CD14-positive monocyte (primary cell): Measurements from ENCODE around the gene RBKS. TPM values are rescaled to one million over a fixed set of nuclear protein-coding genes. Genes with fewer than 3 reads are reported as not detected.

ENCODE experiments used
- DNase-seq, 3 donors: peaks; one replicate each; pipeline ENCODE4 v3.0.0-alpha.2; 2011 to 2022
- H2AFZ ChIP-seq: 2 replicates; pipeline ENCODE4 v1.6.0; 2012; ENCODE audit warnings: mild to moderate bottlenecking, low read depth, low read length, inconsistent platforms; ENCODE audit not compliant: insufficient read depth, poor library complexity, severe bottlenecking
- H3K27ac ChIP-seq, 2 donors: 1 replicate in 1 of 2; 2 replicates in 1 of 2; pipeline ENCODE4 v1.5.1; 2012 to 2013; ENCODE audit warnings: low read length in 2 of 2, control low read depth in 1 of 2, inconsistent platforms in 1 of 2, low read depth in 1 of 2, mild to moderate bottlenecking in 1 of 2
- H3K27me3 ChIP-seq, 2 donors: one replicate each; pipeline versions ENCODE4 v1.6.0 to v1.6.1; 2011 to 2013; ENCODE audit warnings: low read length in 2 of 2; ENCODE audit not compliant: control insufficient read depth in 2 of 2, insufficient read depth in 2 of 2
- H3K36me3 ChIP-seq, 2 donors: replicated peaks in 1 of 2; 1 replicate in 1 of 2; 2 replicates in 1 of 2; pipeline versions ENCODE4 v1.5.1 to v1.6.1; 2012 to 2013; ENCODE audit warnings: low read length in 2 of 2, control low read depth in 1 of 2, inconsistent platforms in 1 of 2, mild to moderate bottlenecking in 1 of 2; ENCODE audit not compliant: insufficient read depth in 2 of 2, control insufficient read depth in 1 of 2
- H3K4me1 ChIP-seq, 2 donors: 1 replicate in 1 of 2; 2 replicates in 1 of 2; pipeline versions ENCODE4 v1.5.1 to v1.6.1; 2012 to 2013; ENCODE audit warnings: low read length in 2 of 2, control low read depth in 1 of 2, inconsistent platforms in 1 of 2, mild to moderate bottlenecking in 1 of 2, moderate library complexity in 1 of 2; ENCODE audit not compliant: insufficient read depth in 2 of 2, control insufficient read depth in 1 of 2
- H3K4me2 ChIP-seq: replicated peaks from 2 replicates; pipeline ENCODE3; 2012; ENCODE audit warnings: low read length, moderate library complexity, mild to moderate bottlenecking; ENCODE audit not compliant: poor library complexity, severe bottlenecking; ENCODE audit errors: extremely low read depth
- H3K4me3 ChIP-seq, 3 experiments: fragments of 200-600 bp in 1 of 3; sonication (generic) in 1 of 3; replicated peaks in 1 of 3; 1 replicate in 2 of 3; 2 replicates in 1 of 3; pipeline ENCODE4 v1.5.1; 2011 to 2013; ENCODE audit warnings: low read length in 3 of 3, mild to moderate bottlenecking in 3 of 3, control low read depth in 2 of 3, low read depth in 2 of 3, inconsistent platforms in 1 of 3, moderate library complexity in 1 of 3
- H3K79me2 ChIP-seq: 2 replicates; pipeline ENCODE4 v1.6.0; 2012; ENCODE audit warnings: mild to moderate bottlenecking, control low read depth, inconsistent platforms, low read length, moderate library complexity; ENCODE audit not compliant: insufficient read depth
- H3K9ac ChIP-seq: 2 replicates; pipeline ENCODE4 v1.6.0; 2017; ENCODE audit warnings: low read length, mild to moderate bottlenecking; ENCODE audit not compliant: insufficient read depth, poor library complexity, severe bottlenecking
- H3K9me3 ChIP-seq, 2 donors: replicated peaks in 1 of 2; 1 replicate in 1 of 2; 2 replicates in 1 of 2; pipeline versions ENCODE4 v1.5.1 to v1.6.1; 2012 to 2013; ENCODE audit warnings: low read length in 2 of 2, control low read depth in 1 of 2; ENCODE audit not compliant: control insufficient read depth in 1 of 2, insufficient read depth in 1 of 2
- H4K20me1 ChIP-seq: 2 replicates; pipeline ENCODE4 v1.6.0; 2012; ENCODE audit warnings: mild to moderate bottlenecking, low read length, control low read depth, moderate library complexity; ENCODE audit not compliant: insufficient read depth
- H3K27ac Mint-ChIP-seq, 7 donors: one replicate each; pipeline ENCODE4 v1.8.0; 2020; ENCODE audit warnings: mild to moderate bottlenecking in 7 of 7, mixed read lengths in 7 of 7, moderate library complexity in 6 of 7, inconsistent platforms in 2 of 7
- H3K27me3 Mint-ChIP-seq, 3 donors: one replicate each; pipeline ENCODE4 v1.8.0; 2021 to 2022; ENCODE audit warnings: low read depth in 3 of 3, mild to moderate bottlenecking in 3 of 3, mixed read lengths in 3 of 3, moderate library complexity in 3 of 3, inconsistent platforms in 1 of 3
- H3K36me3 Mint-ChIP-seq, 2 donors: one replicate each; pipeline ENCODE4 v1.8.0; 2020; ENCODE audit warnings: mixed read lengths in 2 of 2, inconsistent platforms in 1 of 2, mild to moderate bottlenecking in 1 of 2
- H3K4me1 Mint-ChIP-seq: one replicate; pipeline ENCODE4 v1.8.0; 2020; ENCODE audit warnings: mild to moderate bottlenecking, mixed read lengths
- H3K4me3 Mint-ChIP-seq, 2 donors: one replicate each; pipeline ENCODE4 v1.8.0; 2020; ENCODE audit warnings: mild to moderate bottlenecking in 2 of 2, mixed read lengths in 2 of 2, moderate library complexity in 1 of 2
- H3K9me3 Mint-ChIP-seq, 7 donors: one replicate each; pipeline ENCODE4 v1.8.0; 2020 to 2022; ENCODE audit warnings: mixed read lengths in 7 of 7, mild to moderate bottlenecking in 6 of 7, moderate library complexity in 6 of 7, inconsistent platforms in 2 of 7
- CTCF ChIP-seq: fragments of 200-600 bp; IDR thresholded peaks from one replicate; pipeline ENCODE4 v1.8.0; 2022; ENCODE audit warnings: antibody characterized with exemption, mild to moderate bottlenecking
- WGBS: methylation state at CpG from one replicate; pipeline ENCODE4 v1.1.5; 2013; ENCODE audit warnings: missing lambda C conversion rate; ENCODE audit not compliant: insufficient coverage; 5-methylcytosine and 5-hydroxymethylcytosine counted together
- intact Hi-C, 2 donors: fragments of 100-400 bp; cut with micrococcal nuclease; formaldehyde crosslinking; loops; one replicate each; pipeline versions ENCODE4 v1.15.0 to v1.15.1; 2023
- polyA plus RNA-seq, 3 donors: library from polyadenylated mRNA; depleted of rRNA in 1 of 3; unstranded in 2 of 3; stranded (reverse) in 1 of 3; fragments of 300-500 nt in 2 of 3; fragments of >200 nt in 1 of 3; fragmentation: Illumina TruSeq in 2 of 3; gene quantifications; 1 replicate in 2 of 3; 2 replicates in 1 of 3; pipeline ENCODE4 v1.2.3, GENCODE V29; 2012 to 2021

RBKS gene
- polyA plus RNA-seq, 3 donors: 3.9 to 39.1 (median 4.3) TPM

- no peak overlapping the region for H3K4me3 ChIP-seq
- no peak for DNase-seq
- Mint-ChIP-seq H3K4me1 (peaks cover 30% of the 10 kb centered on the region), H3K4me3 (no peak overlapping the region), H3K27ac (peak overlapping the region in 3 of 7 donors; percentile 18 to 41 (median 20)), H3K9me3 (peaks cover 0 to 2% (median 0%) of the 10 kb centered on the region in 7 donors), H3K36me3 (peaks cover 51 to 58% of the 10 kb centered on the region in 2 donors), H3K27me3 (peaks cover 0 to 2% (median 0%) of the 10 kb centered on the region in 3 donors)
- WGBS: no CpG with 5 or more reads among the region's 2 CpGs
- H3K4me2 ChIP-seq: no peak overlapping the region
- intact Hi-C loops: no loop called here
- H2AFZ ChIP-seq: no peak overlapping the region
- peaks cover 8 to 15% of the 10 kb centered on the region in 2 donors for H3K4me1 ChIP-seq
- H4K20me1 ChIP-seq: no peaks in the 10 kb centered on the region
- no peak overlapping the region for H3K9ac ChIP-seq
- peaks cover 0 to 33% of the 10 kb centered on the region in 2 donors for H3K36me3 ChIP-seq
- no peaks in the 10 kb centered on the region for H3K9me3 ChIP-seq
- peaks cover 82% of the 10 kb centered on the region for H3K79me2 ChIP-seq
- no peaks in the 10 kb centered on the region for H3K27me3 ChIP-seq
- TF ChIP-seq CTCF: no peak
- H3K27ac ChIP-seq: no peak overlapping the region
Observed at GRCh38 chr2:27903018-27903417, 12.8 kb upstream of the RBKS start.

- H3K27ac Mint-ChIP-seq: peak overlapping the region in 1 of 7 donors; percentile 37
- H2AFZ ChIP-seq: no peak overlapping the region
- H3K4me3 ChIP-seq: no peak overlapping the region
- no CpG with 5 or more reads among the region's 1 CpG for WGBS
- intact Hi-C loops: no loop called here
- H3K27me3 Mint-ChIP-seq: peaks cover 0 to 1% (median 0%) of the 10 kb centered on the region in 3 donors
- peaks cover 74% of the 10 kb centered on the region for H3K79me2 ChIP-seq
- TF ChIP-seq CTCF: no peak
- no peak overlapping the region for H3K9ac ChIP-seq
- no peak overlapping the region for H3K4me3 Mint-ChIP-seq
- no peak for DNase-seq
- no peaks in the 10 kb centered on the region for H4K20me1 ChIP-seq
- H3K27me3 ChIP-seq: no peaks in the 10 kb centered on the region
- H3K4me2 ChIP-seq: no peak overlapping the region
- H3K36me3 Mint-ChIP-seq: peaks cover 51 to 60% of the 10 kb centered on the region in 2 donors
- H3K4me1 Mint-ChIP-seq: peaks cover 35% of the 10 kb centered on the region
- peaks cover 15 to 25% of the 10 kb centered on the region in 2 donors for H3K4me1 ChIP-seq
- H3K9me3 Mint-ChIP-seq: peaks cover 0 to 2% (median 0%) of the 10 kb centered on the region in 7 donors
- no peaks in the 10 kb centered on the region for H3K9me3 ChIP-seq
- no peak overlapping the region for H3K27ac ChIP-seq
- peaks cover 0 to 33% of the 10 kb centered on the region in 2 donors for H3K36me3 ChIP-seq
Observed at GRCh38 chr2:27902098-27902497, 11.9 kb upstream of the RBKS start.
